IPS-20b (cell line): ENCODE data around the gene UNC79.

Experiments
- H3K27ac ChIP-seq: one replicate; pipeline ENCODE4 v1.5.1; 2013; ENCODE audit warnings: low read length
- H3K27me3 ChIP-seq: 2 replicates; pipeline ENCODE4 v1.6.1; 2013; ENCODE audit warnings: mild to moderate bottlenecking, low read length, inconsistent platforms; ENCODE audit not compliant: insufficient read depth
- H3K36me3 ChIP-seq: 2 replicates; pipeline ENCODE4 v1.6.1; 2013; ENCODE audit warnings: low read depth, mild to moderate bottlenecking, inconsistent platforms, low read length, moderate library complexity; ENCODE audit not compliant: insufficient read depth
- H3K4me1 ChIP-seq: 2 replicates; pipeline ENCODE4 v1.6.1; 2013; ENCODE audit warnings: mild to moderate bottlenecking, control low read depth, inconsistent platforms, low read length, moderate library complexity; ENCODE audit not compliant: insufficient read depth
- H3K4me3 ChIP-seq: 2 replicates; pipeline ENCODE4 v1.5.1; 2013; ENCODE audit warnings: mild to moderate bottlenecking, low read length, inconsistent platforms
- H3K9ac ChIP-seq: 2 replicates; pipeline ENCODE4 v1.6.1; 2013; ENCODE audit warnings: low read depth, mild to moderate bottlenecking, inconsistent platforms, low read length, moderate library complexity
- H3K9me3 ChIP-seq: 2 replicates; pipeline ENCODE4 v1.6.1; 2013; ENCODE audit warnings: mild to moderate bottlenecking, low read depth, low read length, inconsistent platforms; ENCODE audit not compliant: insufficient read depth

The UNC79 gene

GRCh38 chr14:93720981-93721483 is 290.3 kb downstream of the UNC79 start:
- Histone ChIP-seq H3K9me3 (no peaks in the 10 kb centered on the region), H3K4me1 (no peaks in the 10 kb centered on the region), H3K36me3 (no peaks in the 10 kb centered on the region), H3K9ac (no peak overlapping the region), H3K4me3 (no peak overlapping the region), H3K27me3 (no peaks in the 10 kb centered on the region), H3K27ac (no peak overlapping the region)

GRCh38 chr14:93723001-93723400 is 292.3 kb downstream of the UNC79 start:
- H3K4me1 ChIP-seq, result no peaks in the 10 kb centered on the region
- no peak overlapping the region for H3K9ac ChIP-seq
- H3K36me3 ChIP-seq, result no peaks in the 10 kb centered on the region
- H3K27ac ChIP-seq, result no peak overlapping the region
- no peaks in the 10 kb centered on the region for H3K9me3 ChIP-seq
- H3K27me3 ChIP-seq, result no peaks in the 10 kb centered on the region
- no peak overlapping the region for H3K4me3 ChIP-seq

GRCh38 chr14:93725002-93725582 is 294.4 kb downstream of the UNC79 start:
- no peaks in the 10 kb centered on the region for H3K9me3 ChIP-seq
- H3K27ac ChIP-seq, result no peak overlapping the region
- H3K36me3 ChIP-seq, result no peaks in the 10 kb centered on the region
- H3K4me3 ChIP-seq, result no peak overlapping the region
- H3K9ac ChIP-seq, result no peak overlapping the region
- H3K4me1 ChIP-seq, result no peaks in the 10 kb centered on the region
- no peaks in the 10 kb centered on the region for H3K27me3 ChIP-seq

GRCh38 chr14:93725993-93726392 is 295.3 kb downstream of the UNC79 start:
- Histone ChIP-seq H3K27me3 (no peaks in the 10 kb centered on the region), H3K9ac (no peak overlapping the region), H3K4me3 (no peak overlapping the region), H3K27ac (no peak overlapping the region), H3K9me3 (no peaks in the 10 kb centered on the region), H3K4me1 (no peaks in the 10 kb centered on the region), H3K36me3 (no peaks in the 10 kb centered on the region)

GRCh38 chr14:93727039-93727740 is 296.5 kb downstream of the UNC79 start:
- Histone ChIP-seq H3K4me3 (no peak overlapping the region), H3K9ac (no peak overlapping the region), H3K9me3 (no peaks in the 10 kb centered on the region), H3K27me3 (no peaks in the 10 kb centered on the region), H3K36me3 (no peaks in the 10 kb centered on the region), H3K27ac (no peak overlapping the region), H3K4me1 (no peaks in the 10 kb centered on the region)

- no peaks in the 10 kb centered on the region for H3K4me1 ChIP-seq
- H3K9ac ChIP-seq, result no peak overlapping the region
- H3K9me3 ChIP-seq, result no peaks in the 10 kb centered on the region
- no peak overlapping the region for H3K4me3 ChIP-seq
- H3K27me3 ChIP-seq, result no peaks in the 10 kb centered on the region
- no peaks in the 10 kb centered on the region for H3K36me3 ChIP-seq
- no peak overlapping the region for H3K27ac ChIP-seq
Measured at GRCh38 chr14:93727917-93728650, 297.3 kb downstream of the UNC79 start.

- no peaks in the 10 kb centered on the region for H3K27me3 ChIP-seq
- H3K27ac ChIP-seq, result no peak overlapping the region
- no peaks in the 10 kb centered on the region for H3K4me1 ChIP-seq
- no peaks in the 10 kb centered on the region for H3K36me3 ChIP-seq
- H3K4me3 ChIP-seq, result no peak overlapping the region
- H3K9me3 ChIP-seq, result no peaks in the 10 kb centered on the region
- H3K9ac ChIP-seq, result no peak overlapping the region
Measured at GRCh38 chr14:93728651-93729016, 297.9 kb downstream of the UNC79 start.

- Histone ChIP-seq H3K9me3 (no peaks in the 10 kb centered on the region), H3K27ac (no peak overlapping the region)
Measured at GRCh38 chr14:93729993-93730392, 299.3 kb downstream of the UNC79 start.

GRCh38 chr14:93731753-93732152 is 301.0 kb downstream of the UNC79 start:
- H3K27ac ChIP-seq, result no peak overlapping the region
- no peaks in the 10 kb centered on the region for H3K36me3 ChIP-seq
- no peaks in the 10 kb centered on the region for H3K27me3 ChIP-seq
- H3K4me1 ChIP-seq, result no peaks in the 10 kb centered on the region
- no peak overlapping the region for H3K9ac ChIP-seq
- H3K9me3 ChIP-seq, result no peaks in the 10 kb centered on the region
- H3K4me3 ChIP-seq, result no peak overlapping the region

More at GRCh38 chr14:93729993-93730392, 299.3 kb downstream of the UNC79 start:
- Histone ChIP-seq H3K4me1 (no peaks in the 10 kb centered on the region), H3K9ac (no peak overlapping the region), H3K27me3 (no peaks in the 10 kb centered on the region), H3K4me3 (no peak overlapping the region), H3K36me3 (no peaks in the 10 kb centered on the region)

- Histone ChIP-seq H3K36me3 (no peaks in the 10 kb centered on the region), H3K27ac (no peak overlapping the region), H3K27me3 (no peaks in the 10 kb centered on the region), H3K4me1 (no peaks in the 10 kb centered on the region), H3K9me3 (no peaks in the 10 kb centered on the region), H3K9ac (no peak overlapping the region; the same call in 1 of the 2 replicates), H3K4me3 (no peak overlapping the region)
Measured at GRCh38 chr14:93732524-93732923, 301.8 kb downstream of the UNC79 start.

- no peaks in the 10 kb centered on the region for H3K4me1 ChIP-seq
- H3K9ac ChIP-seq, result no peak overlapping the region
- no peak overlapping the region for H3K4me3 ChIP-seq
- no peaks in the 10 kb centered on the region for H3K36me3 ChIP-seq
- H3K27ac ChIP-seq, result no peak overlapping the region
- H3K27me3 ChIP-seq, result no peaks in the 10 kb centered on the region
- H3K9me3 ChIP-seq, result no peaks in the 10 kb centered on the region
Measured at GRCh38 chr14:93733231-93733630, 302.5 kb downstream of the UNC79 start.

- Histone ChIP-seq H3K36me3 (no peaks in the 10 kb centered on the region), H3K9me3 (no peaks in the 10 kb centered on the region), H3K4me3 (no peak overlapping the region), H3K27ac (no peak overlapping the region), H3K4me1 (no peaks in the 10 kb centered on the region), H3K9ac (no peak overlapping the region), H3K27me3 (no peaks in the 10 kb centered on the region)
Measured at GRCh38 chr14:93733631-93734030, 302.9 kb downstream of the UNC79 start.
